IPS-18c (cell line): Measurements from ENCODE around the gene AHI1.
"Not testable (repeated sequence)": the region's sequence is repeated elsewhere in the genome, so short reads cannot be mapped to it uniquely, and the experiment has no call there.

Source experiments
- H3K4me3 ChIP-seq: 2 replicates; pipeline ENCODE4 v1.7.0; 2013; ENCODE audit warnings: low read depth, mild to moderate bottlenecking, low read length, moderate library complexity; ENCODE audit not compliant: insufficient read depth
- H3K9me3 ChIP-seq: one replicate; pipeline ENCODE4 v1.6.1; 2013; ENCODE audit warnings: mild to moderate bottlenecking, low read length, moderate library complexity; ENCODE audit not compliant: control insufficient read depth, insufficient read depth

Gene AHI1

GRCh38 chr6:135380793-135381192, 116.7 kb downstream of the AHI1 start:
- Histone ChIP-seq H3K4me3 (no peak overlapping the region), H3K9me3 (no peaks in the 10 kb centered on the region)

DNA sequence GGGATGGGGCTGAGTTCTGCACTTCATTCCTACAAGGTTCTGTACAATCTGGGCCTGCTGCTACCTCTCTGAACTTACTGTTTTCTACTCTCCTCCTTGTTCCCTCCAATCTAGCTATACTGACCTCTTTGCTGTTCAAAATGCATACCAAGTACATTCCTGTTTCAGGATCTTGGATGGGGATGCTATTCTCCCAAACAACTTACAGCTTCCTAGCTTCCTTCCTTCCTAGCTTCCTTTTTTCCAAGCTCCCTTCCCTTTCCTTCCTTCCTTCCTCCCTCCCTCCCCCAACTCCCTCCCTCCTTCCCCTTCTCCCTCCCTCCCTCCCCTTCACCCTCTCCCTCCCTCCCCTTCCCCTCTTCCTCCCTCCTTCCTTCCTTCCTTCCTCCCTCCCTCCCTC, 117.9 kb downstream of the AHI1 start:
- H3K9me3 ChIP-seq: no peaks in the 10 kb centered on the region
- no peak overlapping the region for H3K4me3 ChIP-seq

DNA sequence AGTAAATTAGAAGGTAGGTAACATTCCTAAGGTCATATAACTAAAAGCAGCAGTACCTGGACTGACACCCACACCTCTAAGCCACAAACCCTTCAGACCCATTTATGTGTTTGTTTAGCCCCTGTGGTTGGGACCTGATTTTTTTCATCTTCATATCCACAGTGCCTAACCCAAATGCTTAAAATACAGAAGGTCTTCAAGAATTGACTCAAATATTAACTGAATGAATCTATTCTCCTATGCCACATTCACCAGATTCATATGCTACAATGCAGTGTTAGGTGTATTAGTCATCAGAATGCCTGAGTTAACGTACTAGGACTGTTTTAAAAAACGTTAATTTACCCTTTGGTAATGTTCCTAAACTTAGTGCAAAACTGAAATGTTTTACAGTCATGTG, 124.8 kb downstream of the AHI1 start:
- H3K4me3 ChIP-seq: no peak overlapping the region
- peaks cover 6% of the 10 kb centered on the region for H3K9me3 ChIP-seq

- H3K4me3 ChIP-seq: not testable (repeated sequence)
Measured at GRCh38 chr6:135363622-135364021, 133.9 kb downstream of the AHI1 start.

DNA sequence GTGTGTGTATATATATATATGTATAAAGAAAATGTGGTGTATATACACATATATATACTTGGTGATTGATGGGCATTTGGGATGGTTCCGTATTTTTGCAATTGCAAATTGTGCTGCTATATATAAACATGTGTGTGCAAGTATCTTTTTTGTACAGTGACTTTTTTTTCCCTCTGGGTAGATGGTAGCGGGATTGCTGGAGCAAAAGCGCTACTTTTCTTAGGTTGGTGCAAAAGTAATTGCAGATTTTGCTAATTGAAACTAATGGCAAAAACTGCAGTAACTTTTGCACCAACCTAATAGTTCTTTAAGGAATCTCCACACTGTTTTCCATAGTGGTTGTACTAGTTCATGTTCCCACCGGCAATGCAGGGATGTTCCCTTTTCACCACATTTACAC, 135.4 kb downstream of the AHI1 start:
- peaks cover 2% of the 10 kb centered on the region for H3K9me3 ChIP-seq
- no peak overlapping the region for H3K4me3 ChIP-seq

More at GRCh38 chr6:135363622-135364021, 133.9 kb downstream of the AHI1 start:
- not testable (repeated sequence) for H3K9me3 ChIP-seq

GRCh38 chr6:135360222-135360621, 137.3 kb downstream of the AHI1 start:
- Histone ChIP-seq H3K9me3 (no peaks in the 10 kb centered on the region), H3K4me3 (no peak overlapping the region)

DNA sequence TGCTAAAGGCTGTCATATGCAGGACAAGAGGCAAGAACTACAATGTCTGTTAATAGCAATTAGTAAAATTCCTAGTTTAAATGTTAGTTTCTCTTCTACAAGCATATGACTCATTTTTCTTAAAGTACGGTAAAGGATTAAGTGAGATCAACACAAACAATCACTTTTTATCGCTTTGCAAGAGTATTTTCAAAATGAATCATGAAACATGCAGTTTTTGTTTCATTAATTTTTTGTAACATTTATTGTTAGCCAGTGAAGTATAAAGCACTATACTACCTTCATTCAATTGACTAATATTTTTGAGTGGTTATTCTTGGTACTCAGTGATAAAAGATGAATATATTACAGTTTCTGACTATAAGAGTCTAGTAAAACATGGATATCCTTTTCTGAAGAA, 138.6 kb downstream of the AHI1 start:
- Histone ChIP-seq H3K9me3 (no peaks in the 10 kb centered on the region), H3K4me3 (no peak overlapping the region)

DNA sequence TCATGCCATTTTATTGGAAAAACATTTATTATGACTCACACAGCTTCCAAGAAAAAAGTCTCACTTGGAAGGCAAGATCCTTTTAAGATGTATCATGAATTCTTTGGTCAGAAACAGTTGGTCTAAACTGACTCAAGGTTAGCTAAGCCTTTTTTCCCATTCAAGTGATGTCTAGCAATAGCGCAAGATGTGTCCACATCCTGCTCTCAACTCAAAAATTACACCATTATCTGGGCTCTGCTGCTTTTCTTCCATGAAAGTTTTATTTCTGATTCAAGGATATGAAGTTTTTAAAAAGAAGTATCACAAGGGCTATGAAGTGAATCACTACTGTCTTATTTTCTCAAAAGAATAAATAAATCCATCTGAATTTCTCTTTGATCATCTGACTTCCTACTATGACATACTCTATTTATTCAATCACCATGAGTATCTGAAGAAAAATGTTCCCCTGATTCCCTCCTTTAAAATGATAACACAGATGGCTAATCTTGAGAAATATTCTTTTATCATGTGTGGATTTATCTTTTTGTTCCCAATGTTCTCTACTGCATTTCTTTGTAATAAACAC, 139.2 kb downstream of the AHI1 start:
- Histone ChIP-seq H3K9me3 (no peaks in the 10 kb centered on the region), H3K4me3 (no peak overlapping the region)

DNA sequence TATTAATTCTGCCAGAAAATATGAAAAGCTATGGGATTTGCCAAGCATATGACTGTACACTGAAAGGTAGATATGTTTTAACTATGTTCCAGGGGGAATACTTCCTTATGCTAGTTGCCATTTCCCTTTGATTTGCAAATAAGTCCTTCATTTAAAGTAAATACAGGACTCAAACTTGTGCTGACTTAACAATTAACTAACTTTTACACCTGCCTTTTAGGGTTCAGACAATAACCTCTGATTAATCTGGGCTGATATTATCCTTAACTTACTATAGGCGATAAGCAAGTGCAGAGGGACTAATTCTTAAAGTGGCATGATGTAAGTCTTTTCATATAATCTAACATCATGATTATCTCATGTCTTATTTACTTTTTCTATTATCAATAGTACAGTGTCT, 143.1 kb downstream of the AHI1 start:
- H3K9me3 ChIP-seq: no peaks in the 10 kb centered on the region

DNA sequence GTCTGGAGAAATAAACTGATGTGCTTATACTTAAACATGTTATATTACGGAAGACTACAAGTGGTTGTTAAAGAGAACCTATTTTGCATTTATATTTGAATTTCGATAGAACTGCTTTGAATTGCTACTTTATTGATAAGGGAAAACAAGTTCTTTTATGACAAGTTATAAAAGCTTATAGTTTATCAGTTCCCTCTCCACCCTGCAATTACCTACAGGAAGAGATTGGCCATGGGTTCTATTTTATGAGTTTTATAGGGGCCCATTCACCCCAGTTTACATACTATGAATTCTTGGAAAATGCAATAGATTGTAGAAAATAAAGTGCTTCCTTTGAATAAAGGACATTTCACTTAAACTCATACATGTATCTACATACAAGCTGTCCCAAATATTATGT, 144.4 kb downstream of the AHI1 start:
- Histone ChIP-seq H3K4me3 (no peak overlapping the region), H3K9me3 (no peaks in the 10 kb centered on the region)

More for the DNA sequence above, 143.1 kb downstream of the AHI1 start:
- no peak overlapping the region for H3K4me3 ChIP-seq

GRCh38 chr6:135351635-135352034, 145.9 kb downstream of the AHI1 start:
- H3K9me3 ChIP-seq: no peaks in the 10 kb centered on the region
- H3K4me3 ChIP-seq: no peak overlapping the region

DNA sequence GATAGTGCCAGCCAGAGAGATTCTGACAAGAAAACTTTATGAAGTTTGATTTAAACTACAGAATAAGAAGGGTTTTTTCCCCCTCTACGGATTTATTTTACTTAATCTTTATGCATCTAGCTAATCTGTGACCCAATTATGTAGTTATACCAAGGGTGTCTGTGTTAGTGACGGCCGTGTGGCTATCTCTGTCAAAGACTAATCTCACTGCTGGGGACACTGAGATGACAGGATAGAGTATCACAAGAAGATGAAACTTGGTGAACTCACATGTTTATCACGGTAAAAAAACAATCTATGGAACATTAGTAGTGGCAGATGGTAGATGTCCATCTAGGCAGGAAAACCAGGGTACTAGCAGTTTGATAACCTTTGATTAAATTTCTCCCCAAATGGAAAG, 149.7 kb downstream of the AHI1 start:
- Histone ChIP-seq H3K4me3 (no peak overlapping the region), H3K9me3 (no peaks in the 10 kb centered on the region)

DNA sequence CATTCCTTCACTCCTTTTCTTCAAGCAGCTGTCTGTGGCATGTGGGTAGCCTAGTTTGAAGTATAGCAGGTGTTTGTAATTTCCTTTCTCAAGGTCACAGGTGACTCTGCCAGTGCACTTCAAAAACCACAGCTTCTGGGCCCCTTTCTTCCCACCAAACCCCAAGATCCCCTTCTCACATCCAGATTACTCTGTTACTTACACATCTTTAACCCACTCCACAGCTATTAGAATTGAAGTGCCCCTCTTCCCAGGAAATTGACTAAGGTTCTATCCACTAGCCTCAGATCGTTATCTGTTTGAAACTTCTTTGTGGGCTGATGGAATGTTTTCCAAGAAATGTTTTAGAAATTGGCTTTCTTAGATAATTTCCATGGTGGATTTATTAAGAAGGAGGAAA, 150.8 kb downstream of the AHI1 start:
- no peaks in the 10 kb centered on the region for H3K9me3 ChIP-seq
- H3K4me3 ChIP-seq: no peak overlapping the region

DNA sequence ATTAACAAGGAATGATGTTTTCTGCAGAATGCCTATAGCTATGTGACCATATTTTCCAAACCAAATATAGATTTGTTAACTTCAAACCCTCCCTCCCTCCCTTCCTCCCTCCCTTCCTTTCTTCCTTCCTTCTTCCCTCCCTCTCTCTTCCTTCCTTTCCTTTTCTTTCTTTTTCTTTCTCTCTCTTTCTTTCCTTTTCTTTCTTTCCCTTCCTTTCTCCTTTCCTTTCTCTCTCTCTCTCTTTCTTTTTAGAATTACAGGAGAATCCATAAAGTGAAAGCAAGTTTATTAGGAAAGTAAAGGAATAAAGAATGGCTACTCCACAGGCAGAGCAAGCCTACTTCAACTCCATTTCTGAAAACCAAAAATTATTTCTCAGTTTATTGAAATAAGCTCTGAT, 153.0 kb downstream of the AHI1 start:
- Histone ChIP-seq H3K4me3 (no peak overlapping the region), H3K9me3 (no peaks in the 10 kb centered on the region)

DNA sequence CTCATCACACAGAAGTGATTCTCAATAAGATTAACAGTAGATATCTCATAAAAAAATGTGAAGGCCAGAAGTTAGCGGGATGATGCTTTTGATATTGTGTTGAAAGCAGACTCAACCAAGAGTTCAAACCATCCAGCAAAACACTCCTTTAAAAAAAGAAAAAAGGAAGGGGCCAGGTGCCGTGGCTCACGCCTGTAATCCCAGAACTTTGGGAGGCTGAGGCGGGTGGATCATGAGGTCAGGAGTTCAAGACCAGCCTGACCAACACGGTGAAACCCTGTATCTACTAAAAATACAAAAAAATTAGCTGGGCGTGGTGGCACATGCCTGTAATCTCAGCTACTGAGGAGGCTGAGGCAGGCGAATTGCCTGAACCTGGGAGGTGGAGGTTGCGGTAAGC, 157.6 kb downstream of the AHI1 start:
- H3K4me3 ChIP-seq, H3K9me3 ChIP-seq: not testable (repeated sequence)

DNA sequence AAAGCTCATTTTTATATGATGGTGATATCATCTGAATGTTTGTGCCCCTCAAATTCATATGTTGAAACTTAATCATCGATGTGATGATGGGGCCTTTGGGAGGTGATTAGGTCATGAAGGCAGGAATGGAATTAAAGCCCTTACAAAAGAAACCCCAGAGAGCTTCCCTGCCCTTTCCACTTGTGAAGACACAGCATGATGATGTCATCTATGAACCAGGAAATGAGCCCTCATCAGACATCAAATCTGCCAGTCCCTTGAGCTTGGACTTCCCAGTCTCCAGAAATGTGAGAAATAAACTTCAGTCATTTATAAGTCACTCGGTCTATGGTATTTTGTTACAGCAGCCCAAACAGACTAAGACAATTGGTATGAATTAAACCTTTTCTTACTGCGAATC, 163.4 kb downstream of the AHI1 start:
- no peaks in the 10 kb centered on the region for H3K9me3 ChIP-seq
- H3K4me3 ChIP-seq: no peak overlapping the region

DNA sequence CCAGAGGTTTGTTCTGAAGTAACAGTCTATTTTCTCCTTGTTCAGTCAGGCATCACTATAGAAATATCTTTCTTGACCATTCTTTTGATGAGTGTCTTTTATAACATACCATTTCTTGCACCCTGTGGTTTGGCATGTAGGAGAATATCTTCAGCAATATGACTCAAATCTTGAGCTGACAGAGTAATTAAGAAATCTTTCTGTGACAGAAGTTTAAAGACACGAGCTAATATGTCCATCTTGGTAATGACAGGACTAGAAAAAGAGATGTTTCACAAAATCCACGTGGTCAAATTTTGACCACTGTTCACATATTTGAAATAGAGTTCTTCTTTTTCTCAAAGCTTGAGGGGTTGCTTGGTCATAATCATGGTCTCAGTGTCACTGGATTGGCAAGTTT, 166.5 kb downstream of the AHI1 start:
- no peaks in the 10 kb centered on the region for H3K9me3 ChIP-seq
- H3K4me3 ChIP-seq: no peak overlapping the region

GRCh38 chr6:135329851-135330803, 167.4 kb downstream of the AHI1 start:
- Histone ChIP-seq H3K4me3 (no peak overlapping the region), H3K9me3 (no peaks in the 10 kb centered on the region)
